Measurements from ENCODE around the gene GNL1.

Gene GNL1

GRCh38 chr6:30493643-30494250, 62.5 kb downstream of the GNL1 start:
- no peak for DNase-seq

- DNase-seq, result no peak
These were observed 64.0 kb downstream of the GNL1 start for GRCh38 chr6:30491991-30492952.
